Measurements from ENCODE around the gene SUGCT.

Gene SUGCT

GRCh38 chr7:40749877-40750276, 615.1 kb downstream of the SUGCT start:
- Histone ChIP-seq H3K4me3 (ENCODE audit: low read depth, low read length) (no peak overlapping the region), H3K36me3 (ENCODE audit: control insufficient read depth, insufficient read depth, low read length) (no peaks in the 10 kb centered on the region), H3K9me3 (ENCODE audit: control insufficient read depth, insufficient read depth, low read length) (no peaks in the 10 kb centered on the region), H3K27me3 (ENCODE audit: control insufficient read depth, insufficient read depth, low read length) (no peaks in the 10 kb centered on the region), H3K9ac (ENCODE audit: low read depth, low read length) (no peak overlapping the region), H3K4me1 (ENCODE audit: control insufficient read depth, insufficient read depth, low read length) (peaks cover 46% of the 10 kb centered on the region), H3K27ac (ENCODE audit: low read depth, low read length) (no peak overlapping the region)

- H3K27me3 ChIP-seq (ENCODE audit: control insufficient read depth, insufficient read depth, low read length), result no peaks in the 10 kb centered on the region
- no peak overlapping the region for H3K4me3 ChIP-seq (ENCODE audit: low read depth, low read length)
- H3K36me3 ChIP-seq (ENCODE audit: control insufficient read depth, insufficient read depth, low read length), result no peaks in the 10 kb centered on the region
- no peak overlapping the region for H3K27ac ChIP-seq (ENCODE audit: low read depth, low read length)
- peaks cover 45% of the 10 kb centered on the region for H3K4me1 ChIP-seq (ENCODE audit: control insufficient read depth, insufficient read depth, low read length)
- no peak overlapping the region for H3K9ac ChIP-seq (ENCODE audit: low read depth, low read length)
- no peaks in the 10 kb centered on the region for H3K9me3 ChIP-seq (ENCODE audit: control insufficient read depth, insufficient read depth, low read length)
These were observed 618.6 kb downstream of the SUGCT start for GRCh38 chr7:40753455-40753854.

- no peak overlapping the region for H3K9ac ChIP-seq (ENCODE audit: low read depth, low read length)
- no peaks in the 10 kb centered on the region for H3K27me3 ChIP-seq (ENCODE audit: control insufficient read depth, insufficient read depth, low read length)
- peaks cover 29% of the 10 kb centered on the region for H3K4me1 ChIP-seq (ENCODE audit: control insufficient read depth, insufficient read depth, low read length)
- no peaks in the 10 kb centered on the region for H3K36me3 ChIP-seq (ENCODE audit: control insufficient read depth, insufficient read depth, low read length)
- H3K27ac ChIP-seq (ENCODE audit: low read depth, low read length), result peak overlapping the region; percentile 7
- H3K4me3 ChIP-seq (ENCODE audit: low read depth, low read length), result no peak overlapping the region
- no peaks in the 10 kb centered on the region for H3K9me3 ChIP-seq (ENCODE audit: control insufficient read depth, insufficient read depth, low read length)
These were observed 620.6 kb downstream of the SUGCT start for GRCh38 chr7:40755438-40755837.

- no peaks in the 10 kb centered on the region for H3K36me3 ChIP-seq (ENCODE audit: control insufficient read depth, insufficient read depth, low read length)
- H3K9ac ChIP-seq (ENCODE audit: low read depth, low read length), result no peak overlapping the region
- H3K4me1 ChIP-seq (ENCODE audit: control insufficient read depth, insufficient read depth, low read length), result peaks cover 29% of the 10 kb centered on the region
- H3K27ac ChIP-seq (ENCODE audit: low read depth, low read length), result no peak overlapping the region
- no peaks in the 10 kb centered on the region for H3K9me3 ChIP-seq (ENCODE audit: control insufficient read depth, insufficient read depth, low read length)
- H3K4me3 ChIP-seq (ENCODE audit: low read depth, low read length), result no peak overlapping the region
- no peaks in the 10 kb centered on the region for H3K27me3 ChIP-seq (ENCODE audit: control insufficient read depth, insufficient read depth, low read length)
These were observed 622.3 kb downstream of the SUGCT start for GRCh38 chr7:40757109-40757508.

GRCh38 chr7:40758590-40758989, 623.8 kb downstream of the SUGCT start:
- Histone ChIP-seq H3K27ac (ENCODE audit: low read depth, low read length) (no peak overlapping the region), H3K4me3 (ENCODE audit: low read depth, low read length) (no peak overlapping the region), H3K36me3 (ENCODE audit: control insufficient read depth, insufficient read depth, low read length) (no peaks in the 10 kb centered on the region), H3K27me3 (ENCODE audit: control insufficient read depth, insufficient read depth, low read length) (no peaks in the 10 kb centered on the region), H3K4me1 (ENCODE audit: control insufficient read depth, insufficient read depth, low read length) (peaks cover 32% of the 10 kb centered on the region), H3K9ac (ENCODE audit: low read depth, low read length) (no peak overlapping the region), H3K9me3 (ENCODE audit: control insufficient read depth, insufficient read depth, low read length) (no peaks in the 10 kb centered on the region)

- no peaks in the 10 kb centered on the region for H3K27me3 ChIP-seq (ENCODE audit: control insufficient read depth, insufficient read depth, low read length)
- H3K4me1 ChIP-seq (ENCODE audit: control insufficient read depth, insufficient read depth, low read length), result peaks cover 31% of the 10 kb centered on the region
- H3K4me3 ChIP-seq (ENCODE audit: low read depth, low read length), result no peak overlapping the region
- H3K9me3 ChIP-seq (ENCODE audit: control insufficient read depth, insufficient read depth, low read length), result no peaks in the 10 kb centered on the region
- no peak overlapping the region for H3K27ac ChIP-seq (ENCODE audit: low read depth, low read length)
- H3K9ac ChIP-seq (ENCODE audit: low read depth, low read length), result no peak overlapping the region
- no peaks in the 10 kb centered on the region for H3K36me3 ChIP-seq (ENCODE audit: control insufficient read depth, insufficient read depth, low read length)
These were observed 625.6 kb downstream of the SUGCT start for GRCh38 chr7:40760293-40760964.

GRCh38 chr7:40760987-40761386, 626.2 kb downstream of the SUGCT start:
- H3K4me1 ChIP-seq (ENCODE audit: control insufficient read depth, insufficient read depth, low read length), result peaks cover 30% of the 10 kb centered on the region

GRCh38 chr7:40761762-40762560, 627.2 kb downstream of the SUGCT start:
- Histone ChIP-seq H3K9me3 (ENCODE audit: control insufficient read depth, insufficient read depth, low read length) (no peaks in the 10 kb centered on the region), H3K36me3 (ENCODE audit: control insufficient read depth, insufficient read depth, low read length) (no peaks in the 10 kb centered on the region), H3K4me3 (ENCODE audit: low read depth, low read length) (no peak overlapping the region), H3K9ac (ENCODE audit: low read depth, low read length) (no peak overlapping the region), H3K4me1 (ENCODE audit: control insufficient read depth, insufficient read depth, low read length) (peaks cover 27% of the 10 kb centered on the region), H3K27ac (ENCODE audit: low read depth, low read length) (no peak overlapping the region), H3K27me3 (ENCODE audit: control insufficient read depth, insufficient read depth, low read length) (no peaks in the 10 kb centered on the region)

More at GRCh38 chr7:40760987-40761386, 626.2 kb downstream of the SUGCT start:
- Histone ChIP-seq H3K9ac (ENCODE audit: low read depth, low read length) (no peak overlapping the region), H3K27ac (ENCODE audit: low read depth, low read length) (no peak overlapping the region), H3K36me3 (ENCODE audit: control insufficient read depth, insufficient read depth, low read length) (no peaks in the 10 kb centered on the region), H3K4me3 (ENCODE audit: low read depth, low read length) (no peak overlapping the region), H3K9me3 (ENCODE audit: control insufficient read depth, insufficient read depth, low read length) (no peaks in the 10 kb centered on the region), H3K27me3 (ENCODE audit: control insufficient read depth, insufficient read depth, low read length) (no peaks in the 10 kb centered on the region)

- Histone ChIP-seq H3K4me3 (ENCODE audit: low read depth, low read length) (no peak overlapping the region), H3K9me3 (ENCODE audit: control insufficient read depth, insufficient read depth, low read length) (no peaks in the 10 kb centered on the region), H3K27ac (ENCODE audit: low read depth, low read length) (no peak overlapping the region), H3K9ac (ENCODE audit: low read depth, low read length) (no peak overlapping the region), H3K4me1 (ENCODE audit: control insufficient read depth, insufficient read depth, low read length) (peaks cover 22% of the 10 kb centered on the region), H3K27me3 (ENCODE audit: control insufficient read depth, insufficient read depth, low read length) (no peaks in the 10 kb centered on the region), H3K36me3 (ENCODE audit: control insufficient read depth, insufficient read depth, low read length) (no peaks in the 10 kb centered on the region)
These were observed 628.8 kb downstream of the SUGCT start for GRCh38 chr7:40763319-40764287.

- no peak overlapping the region; the same call in 1 of the 2 replicates for H3K4me3 ChIP-seq (ENCODE audit: low read depth, low read length)
- H3K9me3 ChIP-seq (ENCODE audit: control insufficient read depth, insufficient read depth, low read length), result no peaks in the 10 kb centered on the region
- H3K9ac ChIP-seq (ENCODE audit: low read depth, low read length), result no peak overlapping the region
- peaks cover 22% of the 10 kb centered on the region for H3K4me1 ChIP-seq (ENCODE audit: control insufficient read depth, insufficient read depth, low read length)
- no peaks in the 10 kb centered on the region for H3K36me3 ChIP-seq (ENCODE audit: control insufficient read depth, insufficient read depth, low read length)
- no peak overlapping the region for H3K27ac ChIP-seq (ENCODE audit: low read depth, low read length)
- H3K27me3 ChIP-seq (ENCODE audit: control insufficient read depth, insufficient read depth, low read length), result no peaks in the 10 kb centered on the region
These were observed 630.8 kb downstream of the SUGCT start for GRCh38 chr7:40765639-40766038.
